ENCODE results near the gene XKRX.
A peak's percentile ranks its signal among the peaks of the same experiment; 100 is the strongest.

Gene XKRX

GRCh38 chrX:100928660-100929613 is at the start of gene XKRX:
Gene XKRX (minus strand): TSS chrX:100928917. CDS start chrX:100928304, 613 bp downstream.
- peak; percentile 37 for DNase-seq (ENCODE audit: low read depth)

DNA sequence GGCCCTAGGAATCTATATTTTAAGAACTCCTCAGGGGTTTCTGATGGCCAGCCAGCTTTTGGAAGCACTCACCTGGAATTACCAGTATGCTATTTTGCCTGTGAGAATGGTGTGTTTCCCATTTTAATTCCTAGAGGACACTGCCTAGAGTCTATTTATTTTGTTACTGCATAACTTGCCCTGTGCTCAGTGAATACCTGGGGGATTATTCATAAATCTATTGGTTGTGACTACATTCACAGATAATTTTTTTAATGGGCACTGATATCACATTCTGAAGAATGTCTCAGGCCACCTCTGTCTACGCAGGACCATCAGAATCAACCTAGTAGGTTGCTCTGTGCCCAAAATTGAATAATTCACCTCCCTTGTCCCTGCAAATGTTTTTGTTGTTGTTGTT is 47.5 kb upstream of the XKRX start:
- peak; percentile 52 for DNase-seq (ENCODE audit: low read depth)

DNA sequence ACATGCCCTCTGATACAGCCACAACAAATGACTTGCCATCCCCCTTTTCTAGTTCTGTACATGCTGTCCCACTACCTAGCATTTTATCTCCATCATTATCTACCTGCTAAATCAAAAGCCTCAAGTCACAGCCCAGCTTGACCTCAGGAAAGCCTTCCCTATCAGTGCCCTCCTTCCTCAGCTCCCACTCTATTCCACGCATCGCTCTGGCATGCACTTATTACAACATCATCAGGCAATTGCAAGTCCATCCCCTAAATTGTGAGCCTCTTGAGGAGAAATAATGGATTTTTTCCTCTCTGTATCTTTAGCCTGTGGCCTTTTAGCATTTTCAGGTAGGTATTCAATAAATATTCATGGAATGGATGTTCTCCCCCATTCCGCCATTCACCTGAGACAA is 46.5 kb upstream of the XKRX start:
- peak; percentile 36 for DNase-seq (ENCODE audit: low read depth)

DNA sequence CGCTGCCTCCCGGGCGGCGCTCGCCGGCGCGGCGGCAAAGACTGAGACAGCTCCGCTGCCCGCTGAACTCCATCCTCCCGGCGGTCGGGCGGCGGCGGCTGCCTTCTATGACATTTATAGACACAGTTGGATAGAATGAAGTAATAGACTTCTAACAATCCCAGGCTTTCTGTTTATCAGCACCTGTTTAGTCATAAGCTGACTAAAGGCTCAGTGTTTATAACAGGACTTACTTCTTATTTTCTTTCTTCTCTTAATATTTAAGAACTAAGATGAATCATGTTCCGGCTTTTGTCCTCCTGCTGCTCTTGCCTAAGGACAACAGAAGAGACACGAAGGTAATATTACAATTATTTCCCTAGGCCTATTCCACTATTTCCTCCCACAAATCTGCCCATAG is 44.7 kb upstream of the XKRX start:
- peak; percentile 91 for DNase-seq (ENCODE audit: low read depth)

GRCh38 chrX:100969936-100970335 is 41.2 kb upstream of the XKRX start:
- DNase-seq (ENCODE audit: low read depth) = no peak

GRCh38 chrX:100969408-100969807 is 40.7 kb upstream of the XKRX start, which contains the start of gene ARL13A:
Gene ARL13A (plus strand): TSS chrX:100969708. CDS start chrX:100973690, 3,982 bp downstream.
- no peak for DNase-seq (ENCODE audit: low read depth)

GRCh38 chrX:100964362-100964761 is 35.6 kb upstream of the XKRX start:
- no peak for DNase-seq (ENCODE audit: low read depth)

DNA sequence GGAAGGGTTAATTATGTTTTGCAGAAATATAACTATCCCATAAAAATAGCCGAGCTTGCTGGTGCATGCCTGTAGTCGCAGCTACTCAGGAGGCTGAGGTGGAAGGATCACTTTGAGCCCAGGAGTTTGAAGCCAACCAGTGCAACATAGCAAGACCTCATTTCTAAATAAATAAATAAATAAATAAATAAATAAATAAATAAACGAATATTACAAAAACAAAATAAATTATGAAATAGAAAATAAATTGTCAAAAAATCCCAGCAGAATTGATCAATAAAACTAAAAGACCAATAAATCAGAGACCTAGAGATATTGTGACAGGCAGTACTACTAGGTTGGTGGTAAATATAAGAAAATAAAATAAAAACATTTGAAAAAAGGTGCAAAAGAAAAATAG is 34.1 kb upstream of the XKRX start:
- DNase-seq (ENCODE audit: low read depth) = no peak

- no peak for DNase-seq (ENCODE audit: low read depth)
These were observed 19.8 kb upstream of the XKRX start for GRCh38 chrX:100948557-100948956.

- DNase-seq (ENCODE audit: low read depth) = no peak
These were observed 17.7 kb upstream of the XKRX start for GRCh38 chrX:100946299-100946927.

DNA sequence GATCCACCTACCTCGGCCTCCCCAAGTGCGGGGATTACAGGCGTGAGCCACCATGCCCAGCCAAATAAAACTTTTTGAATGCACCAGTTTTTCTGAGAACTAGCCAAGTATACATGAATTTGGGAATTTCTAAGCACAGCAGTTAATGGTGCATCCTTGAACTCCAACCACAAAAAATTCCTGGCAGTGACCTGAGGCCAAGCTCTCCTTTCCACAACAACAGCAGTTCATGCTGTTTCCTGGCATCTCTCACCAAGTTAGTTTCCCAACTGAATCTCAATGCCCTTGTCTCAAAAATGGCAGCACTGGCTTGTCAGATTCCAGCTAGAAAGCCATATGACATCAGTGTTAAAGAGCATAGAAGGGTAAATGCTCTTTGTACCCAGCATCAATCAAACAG is 15.9 kb upstream of the XKRX start:
- DNase-seq (ENCODE audit: low read depth) = no peak

DNA sequence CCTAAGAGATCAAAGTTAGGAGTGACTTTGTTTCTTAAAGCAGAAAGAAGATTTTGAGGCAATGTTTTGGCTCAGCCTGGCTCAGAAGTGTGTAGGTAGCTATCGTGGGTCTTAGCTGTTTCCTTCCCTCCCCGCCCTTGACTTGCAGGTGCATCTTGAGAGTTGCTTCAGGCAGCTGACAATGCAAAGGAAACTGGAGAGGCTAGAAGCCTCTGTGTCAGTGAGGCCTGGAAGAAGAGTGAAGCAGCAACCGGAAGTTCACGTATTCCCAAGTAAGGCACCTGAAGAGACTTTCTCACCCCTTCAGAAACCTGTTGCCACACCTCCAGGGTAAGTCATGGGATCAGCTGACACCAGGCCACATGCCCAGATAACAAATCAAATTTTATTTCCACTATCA is 10.6 kb upstream of the XKRX start:
- DNase-seq (ENCODE audit: low read depth) = no peak

DNA sequence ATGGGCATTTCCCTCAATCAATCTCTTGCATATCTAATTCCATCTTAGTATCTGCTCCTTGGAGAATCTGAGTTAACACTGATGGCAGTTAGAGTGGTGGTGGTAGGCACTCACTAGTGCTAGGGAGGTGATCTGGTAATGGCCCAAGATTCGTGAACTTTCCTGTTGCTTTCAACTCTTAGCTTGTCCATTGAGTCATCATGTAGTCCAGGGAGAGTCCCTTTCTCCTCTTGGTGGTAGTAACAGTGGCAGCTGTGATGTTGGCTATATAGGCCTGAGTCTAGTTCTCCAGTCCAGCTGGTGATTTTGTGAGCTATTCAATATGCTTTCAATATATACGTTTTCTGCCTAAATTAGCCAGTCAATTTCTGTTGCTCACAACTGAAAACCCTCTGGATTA is 7.0 kb upstream of the XKRX start:
- no peak for DNase-seq (ENCODE audit: low read depth)

DNA sequence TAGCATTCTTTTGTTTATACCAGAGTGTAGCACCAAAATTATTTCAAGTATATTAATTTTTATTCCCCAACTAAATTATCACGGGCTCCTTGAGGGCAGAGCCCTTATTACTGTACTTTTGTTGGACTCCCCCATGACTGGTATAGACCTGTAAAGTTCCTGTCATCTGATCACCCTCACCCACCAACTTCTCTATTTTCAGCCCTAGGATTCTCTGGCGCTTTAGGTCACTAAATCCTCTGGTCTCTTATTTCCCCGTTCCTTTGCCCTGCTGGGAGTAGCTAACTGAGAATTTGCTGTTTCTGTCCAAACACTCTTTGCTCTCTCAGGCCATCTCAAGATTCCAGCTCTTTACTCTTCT is 3.2 kb upstream of the XKRX start:
- no peak for DNase-seq (ENCODE audit: low read depth)

DNA sequence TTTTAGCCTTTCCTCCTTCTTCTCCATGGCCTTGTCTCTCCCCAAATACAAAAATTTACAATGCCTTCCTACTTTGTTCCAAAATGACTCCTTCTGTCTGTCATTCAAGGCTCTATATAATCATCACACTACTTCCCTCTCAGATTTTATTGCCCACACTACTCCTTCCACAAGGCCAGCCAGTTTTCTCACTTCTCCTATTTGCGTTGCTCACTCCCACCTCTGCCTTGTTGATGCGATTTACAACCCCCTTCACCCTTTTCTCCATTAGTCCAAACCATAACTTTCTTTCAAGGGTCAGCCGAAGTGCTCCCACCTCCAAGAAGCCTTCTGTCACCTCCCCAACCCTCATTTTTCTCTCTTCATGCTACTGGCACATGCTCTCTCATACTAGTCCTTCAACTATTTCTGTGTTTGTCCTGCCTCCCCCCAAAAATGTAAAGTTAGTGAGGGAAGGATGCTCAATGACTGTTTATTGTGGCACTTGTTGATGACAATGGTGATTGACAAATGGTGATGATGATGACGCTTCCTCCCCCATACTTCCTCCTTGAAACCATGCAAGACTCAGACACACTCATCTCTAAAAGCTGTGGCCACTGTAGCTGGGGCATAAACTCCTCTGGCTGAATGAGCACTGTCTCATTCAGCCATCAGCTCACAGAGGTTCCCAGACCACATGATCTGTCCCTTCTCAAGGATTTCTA is 2.7 kb upstream of the XKRX start:
- DNase-seq (ENCODE audit: low read depth) = peak; percentile 7

GRCh38 chrX:100926453-100926852 is 2.3 kb downstream of the XKRX start:
- DNase-seq (ENCODE audit: low read depth) = no peak

DNA sequence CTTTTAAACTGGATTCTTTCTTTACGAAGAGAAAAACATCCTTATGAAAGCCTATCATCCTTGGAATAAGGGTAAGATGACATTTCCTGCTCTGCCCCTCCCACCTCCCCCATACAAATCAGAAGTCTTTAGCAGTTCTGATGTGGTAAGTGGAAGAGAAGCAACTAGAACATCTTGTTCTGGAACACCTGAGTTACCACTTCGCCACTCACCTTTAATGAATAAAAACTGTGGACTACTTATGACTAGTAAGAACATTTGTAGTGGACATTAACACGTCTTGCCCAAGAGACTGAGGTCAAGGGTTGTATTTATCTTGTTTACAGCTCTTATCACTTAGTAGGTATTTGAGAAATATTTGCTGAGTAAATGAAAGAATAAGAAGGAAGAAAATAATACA is 4.3 kb downstream of the XKRX start:
- DNase-seq (ENCODE audit: low read depth) = no peak

DNA sequence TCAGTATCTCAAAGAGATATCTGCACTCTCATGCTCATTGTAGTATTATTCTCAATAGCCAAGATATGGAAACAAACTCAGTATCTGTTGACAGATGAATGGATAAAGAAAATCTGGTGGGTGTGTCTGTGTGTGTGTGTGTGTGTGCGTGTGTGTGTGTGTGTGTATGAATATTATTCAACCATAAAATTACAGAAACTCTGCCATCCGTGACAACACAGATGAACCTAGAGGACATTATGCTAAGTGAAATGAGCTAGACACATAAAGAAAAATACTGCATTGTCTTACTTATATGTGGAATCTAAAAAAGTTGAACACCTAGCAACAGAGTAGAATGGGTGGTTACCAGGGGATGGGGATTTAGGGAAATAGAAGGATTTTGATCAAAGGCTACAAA is 13.2 kb downstream of the XKRX start:
- no peak for DNase-seq (ENCODE audit: low read depth)

DNA sequence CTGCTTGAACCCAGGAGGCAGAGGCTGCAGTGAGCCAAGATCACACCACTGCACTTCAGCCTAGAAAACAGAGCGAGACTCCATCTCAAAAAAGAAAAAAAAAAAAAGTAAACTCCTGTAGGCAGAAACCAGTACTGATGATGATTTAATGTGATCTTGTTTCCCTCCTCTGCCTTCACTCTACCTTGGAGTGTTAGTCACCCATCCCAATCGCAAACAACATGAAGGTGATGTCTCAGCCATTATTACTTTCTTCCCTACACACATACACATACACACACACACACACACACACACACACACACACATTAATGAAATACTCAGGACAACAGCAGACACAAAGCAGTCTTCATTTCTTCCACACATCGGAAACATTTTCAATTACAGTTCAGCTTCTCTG is 15.6 kb downstream of the XKRX start:
- DNase-seq (ENCODE audit: low read depth) = no peak

DNA sequence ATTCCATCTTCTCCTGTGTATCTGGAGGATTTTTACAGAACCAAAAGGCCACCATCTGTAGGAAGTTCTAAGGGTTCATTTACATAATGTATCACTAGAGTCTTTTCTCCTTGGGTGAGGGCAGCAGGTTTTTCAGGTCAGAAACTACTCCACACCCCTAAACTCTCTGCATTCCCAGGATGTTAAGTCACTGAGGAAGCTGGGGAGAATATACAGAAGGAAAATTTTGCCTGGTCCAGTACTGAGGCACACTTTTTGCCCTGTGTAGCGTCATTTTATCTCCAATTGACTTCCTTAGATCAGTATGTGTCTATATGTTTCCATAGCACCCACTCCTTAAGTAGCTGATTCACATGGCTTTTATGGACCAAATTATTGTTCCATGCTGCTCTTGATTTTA is 17.0 kb downstream of the XKRX start:
- DNase-seq (ENCODE audit: low read depth) = peak; percentile 53

- DNase-seq (ENCODE audit: low read depth) = no peak
These were observed 23.1 kb downstream of the XKRX start for GRCh38 chrX:100905620-100906019.

GRCh38 chrX:100904433-100904832 is 24.3 kb downstream of the XKRX start:
- DNase-seq (ENCODE audit: low read depth) = no peak
